ENCODE data around the gene TCF7L2.

DNA sequence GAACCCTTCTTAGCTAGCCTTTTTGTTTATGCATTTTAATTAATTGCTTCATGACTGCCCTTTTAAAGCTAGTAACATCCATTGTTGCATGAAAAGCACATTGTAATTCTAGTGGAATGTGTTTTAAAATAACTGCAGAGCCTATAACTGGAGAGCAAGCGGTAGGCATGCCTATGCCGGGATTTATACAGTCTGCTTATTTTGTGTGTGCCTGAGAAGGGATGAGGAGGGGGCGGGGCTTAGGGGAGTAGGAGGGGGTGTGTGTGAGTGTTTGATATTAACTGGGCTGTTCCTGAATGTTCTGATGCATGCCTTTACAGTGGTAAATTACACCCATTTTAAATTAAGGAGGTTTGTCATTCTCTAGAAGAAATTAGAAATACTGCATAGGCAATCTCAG is 208.1 kb downstream of the TCF7L2 start:
- TF ChIP-seq REST (IDR thresholded peaks at IDR 0.05; ENCODE audit: insufficient read depth in 1 of 2, low read depth in 2 of 2, low read length in 2 of 2) (no peak), TAF1 (IDR thresholded peaks at IDR 0.05; ENCODE audit: borderline replicate concordance, insufficient read depth, low read length) (no peak), POLR2AphosphoS5 (IDR thresholded peaks at IDR 0.05; ENCODE audit: low read depth, low read length) (no peak)

All from PFSK-1 (cell line).